ENCODE data around the gene TMPRSS13. TPM values are rescaled to one million over a fixed set of nuclear protein-coding genes. Genes with fewer than 3 reads are reported as not detected.

Gene TMPRSS13
- polyA plus RNA-seq, 1 donor from 2014 or later: 0.35 TPM

DNA sequence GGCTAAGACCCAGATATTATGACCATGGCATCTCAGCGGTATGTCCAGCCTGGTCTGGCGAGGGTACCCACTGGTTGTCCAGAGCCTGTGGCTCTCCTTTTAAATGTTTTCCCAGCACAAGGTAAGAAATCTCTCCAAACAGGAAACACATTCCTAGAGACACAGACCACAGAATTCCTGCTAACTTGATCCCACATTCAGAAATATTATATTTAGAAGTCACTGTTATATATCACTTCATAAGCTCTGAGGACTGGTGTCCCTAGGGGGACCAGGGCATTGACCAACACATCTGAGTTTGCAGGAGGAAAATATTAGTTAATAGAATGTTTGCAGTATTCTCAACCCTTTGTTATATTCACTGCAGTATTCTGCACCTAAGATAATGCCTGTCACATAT is 23.1 kb downstream of the TMPRSS13 start:
- H3K27me3 Mint-ChIP-seq: no peaks in the 10 kb centered on the region
- no peaks in the 10 kb centered on the region for H3K4me1 Mint-ChIP-seq
- H3K4me3 Mint-ChIP-seq: no peak overlapping the region
- H3K9me3 Mint-ChIP-seq: no peaks in the 10 kb centered on the region
- H3K27ac Mint-ChIP-seq: no peak overlapping the region
- peaks cover 2% of the 10 kb centered on the region for H3K36me3 Mint-ChIP-seq

DNA sequence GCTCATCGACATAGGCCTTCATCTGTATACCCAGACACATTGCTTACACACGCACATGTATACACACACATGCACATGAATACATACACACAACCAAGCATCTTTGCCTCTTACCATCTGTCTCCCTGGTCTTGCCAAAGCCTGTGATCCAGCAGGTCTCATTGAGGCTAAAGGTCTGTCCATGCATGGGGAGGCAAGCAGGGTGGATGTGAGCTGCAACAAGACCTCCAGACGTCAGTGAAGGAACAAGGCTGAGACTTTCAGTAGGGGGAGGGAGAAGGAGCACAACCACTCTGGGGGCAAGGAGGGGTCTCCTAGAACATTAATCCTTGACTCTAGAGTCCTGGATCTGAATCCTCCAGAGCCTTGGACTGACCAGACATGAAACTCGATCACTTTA is 23.7 kb downstream of the TMPRSS13 start:
- no peaks in the 10 kb centered on the region for H3K9me3 Mint-ChIP-seq
- H3K4me1 Mint-ChIP-seq: peaks cover 0 to 3% (median 2%) of the 10 kb centered on the region in 3 donors
- no peak overlapping the region for H3K27ac Mint-ChIP-seq
- no peaks in the 10 kb centered on the region for H3K27me3 Mint-ChIP-seq
- H3K36me3 Mint-ChIP-seq: peaks cover 2% of the 10 kb centered on the region
- no peak overlapping the region for H3K4me3 Mint-ChIP-seq

DNA sequence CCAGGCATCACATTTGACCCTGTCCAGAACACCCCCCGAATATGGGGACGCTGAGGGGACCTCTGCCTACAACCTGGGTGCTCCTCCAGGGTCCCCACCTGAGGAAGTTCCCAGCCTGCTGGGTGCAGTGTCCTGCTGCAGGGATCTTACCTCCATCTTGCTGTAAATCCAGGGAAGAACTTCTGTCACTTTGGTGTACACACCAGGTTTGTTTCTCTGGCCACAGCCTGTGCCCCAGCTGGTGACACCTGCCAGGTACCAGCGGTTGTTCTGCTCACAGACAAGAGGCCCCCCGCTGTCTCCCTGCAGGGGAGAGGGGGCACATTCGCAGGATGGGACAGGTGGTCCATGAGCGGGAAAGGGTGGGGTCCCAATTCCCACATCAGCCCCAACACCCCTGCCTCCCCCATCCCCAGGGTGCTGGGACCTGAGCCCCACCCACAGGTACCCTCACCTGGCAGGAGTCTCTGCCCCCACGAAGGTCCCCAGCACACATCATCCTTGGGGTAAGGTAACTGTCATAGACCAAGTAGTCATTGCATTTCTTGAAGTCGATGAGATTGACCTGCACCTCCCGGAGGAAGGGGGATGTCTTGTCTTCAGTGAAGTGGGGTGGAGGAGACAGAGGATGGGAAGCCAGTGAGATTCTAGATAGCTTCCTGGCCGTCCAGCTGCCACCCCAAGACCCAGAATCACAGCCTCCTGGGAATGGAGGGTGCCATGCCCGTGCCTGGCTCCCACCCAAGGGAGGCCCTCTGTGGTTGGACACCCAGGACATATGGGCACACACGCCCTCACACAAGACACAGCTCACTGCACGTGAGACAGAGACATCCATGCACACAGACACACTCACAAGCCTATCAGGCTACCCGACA is 25.5 kb downstream of the TMPRSS13 start:
- Mint-ChIP-seq H3K9me3 (no peaks in the 10 kb centered on the region), H3K27ac (no peak overlapping the region), H3K4me3 (no peak overlapping the region), H3K36me3 (peaks cover 2% of the 10 kb centered on the region), H3K4me1 (peaks cover 0 to 15% (median 14%) of the 10 kb centered on the region in 3 donors), H3K27me3 (no peaks in the 10 kb centered on the region)

DNA sequence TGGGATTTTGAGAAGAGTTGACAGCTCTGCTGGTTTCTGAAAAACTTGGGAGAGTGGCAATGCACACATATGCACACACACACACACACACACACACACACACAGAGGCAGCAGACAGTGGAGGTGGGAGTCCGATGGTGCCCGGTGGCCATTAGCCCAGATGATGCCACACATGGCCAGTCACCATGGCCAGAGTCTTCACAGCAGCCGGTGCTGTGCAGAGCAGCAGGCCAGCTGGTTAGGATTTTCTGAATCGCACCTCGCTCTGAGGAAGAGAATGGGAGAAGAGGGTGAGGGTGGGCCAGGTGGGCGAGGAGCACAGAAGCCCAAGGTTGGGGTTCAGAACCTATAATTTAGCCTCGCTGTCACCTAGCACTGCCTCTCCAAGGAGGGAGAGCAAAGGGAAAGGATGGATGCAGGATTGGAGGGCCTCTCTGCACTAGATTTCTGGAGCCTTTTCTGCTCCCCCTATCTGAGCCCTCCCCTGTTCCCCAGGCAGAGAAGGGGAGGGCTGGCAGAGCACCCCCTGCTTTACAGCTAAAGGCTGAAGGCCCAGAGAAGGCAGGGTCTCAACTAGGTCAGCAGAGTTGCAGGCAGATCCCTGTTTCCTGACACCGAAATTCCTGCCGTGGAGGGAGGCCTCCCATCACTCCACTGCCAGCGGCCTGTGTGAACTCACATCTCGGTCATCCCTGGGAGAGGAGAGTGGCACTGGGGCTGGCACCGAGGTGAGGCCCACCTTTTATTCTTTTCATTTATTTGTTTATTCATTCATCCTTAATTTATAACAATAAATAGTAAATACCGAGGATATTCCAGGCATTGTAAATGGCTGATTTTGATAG is 27.0 kb downstream of the TMPRSS13 start:
- Mint-ChIP-seq H3K4me3 (no peak overlapping the region), H3K9me3 (no peaks in the 10 kb centered on the region), H3K27ac (no peak overlapping the region), H3K4me1 (peaks cover 0 to 15% (median 14%) of the 10 kb centered on the region in 3 donors), H3K27me3 (no peaks in the 10 kb centered on the region), H3K36me3 (peaks cover 2% of the 10 kb centered on the region)

DNA sequence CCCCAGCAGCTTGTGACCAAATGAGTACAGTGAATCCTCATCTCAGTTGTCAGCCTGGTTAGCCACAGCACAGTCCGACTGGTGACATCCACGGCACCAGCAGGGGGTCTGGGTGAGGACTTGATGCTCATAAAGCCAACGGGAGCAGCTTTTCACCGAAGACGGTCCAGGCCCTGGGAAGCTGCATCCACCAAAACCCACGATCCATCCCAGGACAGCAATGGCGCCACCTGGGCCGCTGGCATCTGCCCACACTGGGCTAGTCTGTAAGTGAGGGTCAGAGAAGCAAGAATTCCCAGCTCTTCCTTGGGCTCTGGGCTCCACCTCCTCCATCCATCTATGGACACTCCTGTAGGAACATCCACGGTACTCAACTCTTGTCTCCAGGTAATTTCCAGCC is 27.6 kb downstream of the TMPRSS13 start:
- Mint-ChIP-seq H3K27ac (no peak overlapping the region), H3K27me3 (no peaks in the 10 kb centered on the region), H3K36me3 (peaks cover 2% of the 10 kb centered on the region), H3K4me3 (no peak overlapping the region), H3K9me3 (no peaks in the 10 kb centered on the region), H3K4me1 (peaks cover 0 to 15% (median 14%) of the 10 kb centered on the region in 3 donors)

DNA sequence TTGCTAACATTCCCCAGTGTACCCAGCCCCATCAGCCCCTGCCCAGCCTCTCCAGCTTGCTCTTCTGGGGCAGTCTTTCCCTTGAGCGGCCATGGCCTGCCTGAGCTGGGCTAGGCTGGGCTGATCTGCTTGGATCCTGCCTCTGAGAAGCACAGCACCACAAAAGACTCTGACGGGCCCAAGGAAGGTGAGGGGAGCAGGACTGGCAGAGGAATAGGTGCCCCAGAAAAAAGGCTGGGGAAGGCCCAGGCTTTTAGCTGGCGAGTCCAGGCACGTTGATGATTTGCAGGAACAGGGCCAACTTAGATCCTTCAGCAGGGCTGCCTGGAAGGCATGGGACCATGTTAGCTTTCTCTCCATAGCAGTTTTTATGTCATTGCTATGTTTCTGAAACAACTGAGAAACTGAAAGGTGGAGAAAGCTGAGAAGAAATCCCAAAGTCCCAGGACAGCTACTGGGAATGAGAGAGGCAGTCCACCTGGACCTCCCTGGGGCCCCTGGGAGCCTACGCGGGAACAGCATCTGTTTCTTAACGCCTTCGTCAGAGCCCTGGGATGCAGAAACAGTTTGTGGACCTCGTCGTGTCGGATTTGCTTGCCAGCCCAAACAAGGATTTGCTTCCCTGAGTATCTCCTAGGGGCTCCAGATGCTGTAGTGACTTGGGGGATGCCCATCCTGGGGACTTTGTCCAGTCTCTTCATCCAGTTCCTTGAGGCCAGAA is 28.3 kb downstream of the TMPRSS13 start:
- H3K27ac Mint-ChIP-seq: peak overlapping the region; percentile 11 to 39 (median 32)
- H3K4me1 Mint-ChIP-seq: peaks cover 0 to 15% (median 14%) of the 10 kb centered on the region in 3 donors
- peaks cover 2% of the 10 kb centered on the region for H3K36me3 Mint-ChIP-seq
- no peaks in the 10 kb centered on the region for H3K9me3 Mint-ChIP-seq
- no peaks in the 10 kb centered on the region for H3K27me3 Mint-ChIP-seq
- H3K4me3 Mint-ChIP-seq: no peak overlapping the region

DNA sequence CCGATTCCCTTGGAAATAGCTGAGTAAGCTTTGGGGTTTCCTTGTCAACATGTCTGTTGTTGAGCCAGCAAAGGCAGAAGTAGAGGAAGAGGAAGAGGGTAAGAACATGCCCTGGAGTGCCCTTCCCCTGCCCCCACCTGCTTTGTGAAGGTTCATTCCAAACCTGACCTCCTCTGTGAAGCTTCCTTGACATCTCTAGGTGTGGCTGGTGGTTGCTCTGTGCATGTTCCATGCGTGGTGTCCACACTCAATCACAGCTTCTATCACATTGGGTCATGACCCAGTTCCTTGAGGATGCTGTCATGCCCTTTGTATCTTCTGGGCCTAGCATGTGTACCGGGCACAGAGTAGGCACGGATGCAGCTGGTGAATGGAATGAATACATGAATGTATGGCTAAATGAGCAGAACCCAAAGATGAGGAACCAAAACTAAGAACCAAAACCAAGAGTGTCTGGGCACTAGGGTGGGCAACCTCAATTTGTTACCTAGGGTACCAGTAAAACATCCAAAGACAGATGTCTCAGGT is 29.0 kb downstream of the TMPRSS13 start:
- Mint-ChIP-seq H3K36me3 (peaks cover 2% of the 10 kb centered on the region), H3K4me3 (peak overlapping the region in 1 of 4 donors; percentile 77), H3K27me3 (no peaks in the 10 kb centered on the region), H3K9me3 (no peaks in the 10 kb centered on the region), H3K4me1 (peaks cover 0 to 15% (median 14%) of the 10 kb centered on the region in 3 donors), H3K27ac (peak overlapping the region; percentile 11 to 71 (median 32))

DNA sequence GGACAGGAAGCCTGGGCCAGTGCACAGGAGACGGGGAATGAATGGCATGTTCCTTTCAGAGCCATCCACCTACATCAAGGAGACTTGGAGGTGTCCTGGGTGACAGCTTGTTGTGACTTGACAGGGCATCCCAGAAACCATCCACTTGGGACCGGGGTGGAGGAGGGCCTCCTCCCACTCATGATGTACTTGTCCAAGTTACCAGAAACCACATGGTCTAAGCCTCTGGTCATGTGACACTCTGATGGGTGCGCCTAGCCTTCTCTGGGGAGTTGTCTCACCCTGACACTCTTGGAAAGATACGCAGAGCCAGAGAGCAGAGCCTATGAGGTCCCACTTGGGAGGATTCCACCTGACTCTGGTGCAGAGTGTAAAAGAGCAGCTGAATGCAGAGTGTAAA is 31.1 kb downstream of the TMPRSS13 start:
- Mint-ChIP-seq H3K4me3 (no peak overlapping the region), H3K27ac (no peak overlapping the region), H3K4me1 (peaks cover 0 to 15% (median 14%) of the 10 kb centered on the region in 3 donors)

DNA sequence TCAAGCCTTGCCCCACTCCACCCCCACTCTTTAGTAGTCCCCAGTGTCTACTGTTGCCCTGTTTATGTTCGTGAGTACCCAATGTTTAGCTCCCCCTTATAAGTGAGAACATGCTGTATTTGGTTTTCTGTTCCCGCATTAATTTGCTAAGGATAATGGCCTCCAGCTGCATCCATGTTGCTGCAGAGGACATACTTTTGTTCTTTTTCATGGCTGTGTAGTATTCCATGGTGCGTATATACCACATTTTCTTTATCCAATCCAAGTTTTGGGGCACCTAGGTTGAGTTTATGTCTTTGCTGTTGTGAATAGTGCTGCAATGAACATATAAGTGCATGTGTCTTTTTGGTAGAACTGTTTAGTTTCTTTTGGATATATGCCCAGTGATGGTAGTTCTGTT is 36.6 kb downstream of the TMPRSS13 start:
- H3K27me3 Mint-ChIP-seq: peaks cover 13% of the 10 kb centered on the region

More for the DNA sequence above, 31.1 kb downstream of the TMPRSS13 start:
- peaks cover 5% of the 10 kb centered on the region for H3K27me3 Mint-ChIP-seq
- H3K36me3 Mint-ChIP-seq: peaks cover 4% of the 10 kb centered on the region
- peaks cover 0 to 1% (median 0%) of the 10 kb centered on the region in 3 donors for H3K9me3 Mint-ChIP-seq

DNA sequence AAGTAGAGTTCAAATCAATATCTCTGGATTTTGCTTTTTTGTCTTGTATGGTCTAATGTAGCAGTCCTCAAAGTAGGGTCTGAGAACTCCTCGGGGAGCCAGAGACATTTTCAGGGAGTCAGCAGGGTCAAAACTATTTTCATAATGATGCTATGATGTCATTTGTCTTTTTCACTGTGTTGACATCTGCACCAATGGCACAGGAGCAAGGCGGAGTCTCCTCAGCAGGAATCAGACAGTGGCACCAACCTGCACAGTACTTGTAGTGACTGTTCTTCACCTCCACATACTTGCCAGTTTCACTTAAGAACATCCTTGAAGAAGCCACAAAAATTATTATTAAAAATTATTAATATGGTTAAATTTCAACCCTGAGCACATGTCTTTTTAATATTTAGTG is 37.8 kb downstream of the TMPRSS13 start:
- Mint-ChIP-seq H3K4me1 (peaks cover 0 to 6% (median 0%) of the 10 kb centered on the region in 3 donors), H3K4me3 (no peak overlapping the region), H3K27ac (no peak overlapping the region), H3K36me3 (peaks cover 3% of the 10 kb centered on the region), H3K27me3 (peaks cover 13% of the 10 kb centered on the region), H3K9me3 (peaks cover 7 to 10% (median 9%) of the 10 kb centered on the region in 3 donors)

More for the DNA sequence above, 36.6 kb downstream of the TMPRSS13 start:
- H3K36me3 Mint-ChIP-seq: peaks cover 3% of the 10 kb centered on the region
- peaks cover 7 to 10% (median 9%) of the 10 kb centered on the region in 3 donors for H3K9me3 Mint-ChIP-seq
- H3K4me1 Mint-ChIP-seq: peaks cover 0 to 5% (median 0%) of the 10 kb centered on the region in 3 donors
- H3K4me3 Mint-ChIP-seq: no peak overlapping the region
- no peak overlapping the region for H3K27ac Mint-ChIP-seq

DNA sequence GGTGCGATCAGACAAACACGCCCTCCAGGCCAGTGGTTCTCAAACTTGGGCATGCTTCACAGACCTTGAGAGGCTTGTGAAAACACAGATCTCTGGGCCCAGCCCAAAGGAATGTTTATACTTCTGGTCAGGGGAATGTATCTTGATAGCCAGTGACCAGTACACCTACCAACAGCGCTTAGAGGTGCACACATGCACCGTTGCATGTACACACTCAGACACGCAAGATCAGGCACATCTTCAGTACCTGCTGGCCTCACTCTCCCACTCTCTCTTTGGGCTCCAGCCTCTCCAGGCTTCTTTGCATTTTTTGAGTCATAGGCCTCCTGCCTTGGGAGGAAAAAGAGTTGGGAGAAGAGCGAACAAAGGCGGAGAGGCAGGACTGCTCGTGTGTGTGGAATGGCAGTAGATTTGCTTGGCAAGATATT is 41.0 kb downstream of the TMPRSS13 start:
- H3K27ac Mint-ChIP-seq: peak overlapping the region in 1 of 3 donors; percentile 56
- no peak overlapping the region for H3K4me3 Mint-ChIP-seq
- H3K9me3 Mint-ChIP-seq: peaks cover 6 to 10% (median 9%) of the 10 kb centered on the region in 3 donors
- peaks cover 8% of the 10 kb centered on the region for H3K27me3 Mint-ChIP-seq
- peaks cover 0 to 6% (median 0%) of the 10 kb centered on the region in 3 donors for H3K4me1 Mint-ChIP-seq
- H3K36me3 Mint-ChIP-seq: peaks cover 2% of the 10 kb centered on the region

DNA sequence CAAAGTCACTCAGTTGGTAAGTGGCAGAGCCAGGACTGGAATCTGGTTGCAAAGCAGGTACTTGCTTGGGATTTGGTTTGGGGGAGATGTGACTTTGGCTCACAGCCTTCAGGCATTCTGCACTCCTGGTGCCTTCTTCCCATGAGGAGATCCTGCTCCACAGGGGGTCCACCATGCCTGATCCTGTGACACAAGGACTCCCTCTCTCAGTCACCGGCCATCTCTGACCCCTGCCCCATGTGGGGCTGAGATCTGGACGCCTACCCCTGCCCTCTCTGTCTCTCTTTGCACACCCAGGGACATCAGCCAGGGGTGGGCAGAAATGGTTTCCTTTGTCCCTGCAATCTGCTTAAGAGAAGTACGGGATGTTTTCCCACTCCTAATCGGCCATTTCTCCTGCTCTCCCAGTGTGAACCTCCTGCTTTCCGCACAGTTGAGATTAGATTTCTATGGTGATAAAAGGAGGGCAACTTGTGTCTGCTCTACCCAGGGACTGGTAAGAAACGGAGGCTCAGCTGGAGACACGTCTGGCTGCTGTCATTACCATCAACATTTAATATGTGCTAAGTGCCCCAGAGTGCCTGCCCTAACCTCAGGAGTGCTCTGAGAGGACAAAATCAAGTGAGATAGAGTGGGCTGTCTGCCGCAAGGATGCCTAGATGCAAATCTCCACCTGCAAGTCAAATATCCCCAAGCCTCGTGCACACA is 41.6 kb downstream of the TMPRSS13 start:
- peak overlapping the region in 1 of 3 donors; percentile 56 for H3K27ac Mint-ChIP-seq
- H3K9me3 Mint-ChIP-seq: peaks cover 4 to 10% (median 9%) of the 10 kb centered on the region in 3 donors
- H3K4me1 Mint-ChIP-seq: peaks cover 0 to 6% (median 0%) of the 10 kb centered on the region in 3 donors
- H3K36me3 Mint-ChIP-seq: peaks cover 2% of the 10 kb centered on the region
- no peak overlapping the region for H3K4me3 Mint-ChIP-seq
- peaks cover 7% of the 10 kb centered on the region for H3K27me3 Mint-ChIP-seq

DNA sequence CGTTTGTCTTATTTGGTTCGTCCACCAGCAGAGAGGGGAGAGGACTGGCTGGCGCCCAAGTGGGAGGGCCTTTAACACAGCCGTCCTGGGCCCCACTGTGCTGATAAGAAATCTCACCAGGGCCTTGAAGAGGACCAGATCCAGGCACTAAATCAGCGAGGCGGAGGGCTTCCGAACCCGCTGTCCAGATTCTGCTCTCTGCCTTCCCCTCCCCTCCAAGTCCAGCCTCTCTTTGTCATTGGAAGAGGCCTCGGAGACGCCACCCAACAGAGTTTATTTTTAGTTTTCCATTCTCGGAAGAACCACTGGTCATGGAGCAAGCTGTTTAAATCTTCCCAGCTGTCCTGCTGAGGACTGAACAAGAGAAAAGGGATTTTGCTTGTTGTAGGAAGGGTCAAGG is 43.4 kb downstream of the TMPRSS13 start:
- H3K27ac Mint-ChIP-seq: no peak overlapping the region
- H3K4me1 Mint-ChIP-seq: peaks cover 0 to 6% (median 2%) of the 10 kb centered on the region in 3 donors
- no peak overlapping the region for H3K4me3 Mint-ChIP-seq
- peaks cover 2% of the 10 kb centered on the region for H3K36me3 Mint-ChIP-seq
- H3K27me3 Mint-ChIP-seq: peaks cover 7% of the 10 kb centered on the region
- H3K9me3 Mint-ChIP-seq: peaks cover 0 to 6% (median 5%) of the 10 kb centered on the region in 3 donors

DNA sequence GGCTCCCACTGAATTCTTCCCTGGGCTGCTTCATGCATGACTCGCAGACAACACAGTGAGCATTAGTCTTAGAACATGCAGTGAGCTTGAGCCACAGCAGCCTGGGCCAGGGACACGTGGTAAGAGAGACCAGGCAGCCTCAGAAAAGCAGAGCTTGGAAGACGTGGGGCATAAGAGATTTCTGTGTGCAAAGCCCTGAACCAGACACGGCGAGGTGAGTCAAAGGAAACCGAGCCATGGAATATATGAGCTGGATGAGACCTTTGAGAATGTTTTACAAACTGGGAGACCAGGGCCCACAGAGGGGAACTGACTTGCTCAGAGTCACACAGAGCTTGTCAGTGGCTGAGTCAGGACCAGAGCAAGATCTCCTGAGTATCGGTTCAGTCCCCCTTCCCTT is 44.2 kb downstream of the TMPRSS13 start:
- Mint-ChIP-seq H3K4me1 (peaks cover 0 to 6% (median 4%) of the 10 kb centered on the region in 3 donors), H3K9me3 (peaks cover 0 to 3% (median 2%) of the 10 kb centered on the region in 3 donors), H3K27ac (no peak overlapping the region), H3K27me3 (peaks cover 11% of the 10 kb centered on the region), H3K4me3 (no peak overlapping the region), H3K36me3 (peaks cover 2% of the 10 kb centered on the region)
